HepG2 (cell line): ENCODE data around the gene MRPL38. TPM values are rescaled to one million over a fixed set of nuclear protein-coding genes. Genes with fewer than 3 reads are reported as not detected.

Experiments used
- ARNT2 ChIP-seq: sonication (generic); formaldehyde crosslinking; IDR thresholded peaks from 2 replicates; pipeline ENCODE4 v1.8.0; 2022; ENCODE audit warnings: mild to moderate bottlenecking, low read depth, missing genetic modification reagents, moderate library complexity
- ATF1 ChIP-seq: IDR thresholded peaks from 2 replicates; pipeline ENCODE4 v1.6.1; 2016; ENCODE audit warnings: mild to moderate bottlenecking, control low read depth
- CTCF ChIP-seq: sonication (generic); formaldehyde crosslinking; IDR thresholded peaks from 2 replicates; pipeline ENCODE4 v1.5.0; 2020; ENCODE audit warnings: mild to moderate bottlenecking, missing genetic modification reagents, moderate library complexity
- DPF2 ChIP-seq: sonication (generic); formaldehyde crosslinking; IDR thresholded peaks from 2 replicates; pipeline ENCODE4 v1.4.0; 2020; ENCODE audit warnings: mild to moderate bottlenecking, low read depth, missing genetic modification reagents, borderline replicate concordance
- ESRRA ChIP-seq: sonication (generic); formaldehyde crosslinking; IDR thresholded peaks from 2 replicates; pipeline ENCODE4 v1.5.1; 2020; ENCODE audit warnings: mild to moderate bottlenecking, low read depth, missing genetic modification reagents
- HMG20B ChIP-seq: conservative IDR thresholded peaks from 2 replicates; pipeline ENCODE4 v1.6.1; 2016; ENCODE audit warnings: missing genetic modification reagents, missing compliant biosample characterization
- IKZF5 ChIP-seq: IDR thresholded peaks from 2 replicates; pipeline ENCODE4 v1.6.1; 2018; ENCODE audit warnings: missing genetic modification reagents, mild to moderate bottlenecking, missing compliant biosample characterization
- MLXIP ChIP-seq: sonication (generic); formaldehyde crosslinking; IDR thresholded peaks from 2 replicates; pipeline ENCODE4 v1.9.0; 2021; ENCODE audit warnings: missing genetic modification reagents, borderline replicate concordance
- NR2F6 ChIP-seq, 2 experiments: IDR thresholded peaks; 2 replicates each; pipeline ENCODE4 v1.6.1; 2016; ENCODE audit warnings: antibody characterized with exemption in 1 of 2, mild to moderate bottlenecking in 1 of 2
- PAXIP1 ChIP-seq: sonication (generic); formaldehyde crosslinking; conservative IDR thresholded peaks from 2 replicates; pipeline ENCODE4 v1.4.0; 2020; ENCODE audit warnings: mild to moderate bottlenecking, missing genetic modification reagents, moderate library complexity
- PITX1 ChIP-seq: sonication (generic); formaldehyde crosslinking; IDR thresholded peaks from 2 replicates; pipeline ENCODE4 v1.5.1; 2020; ENCODE audit warnings: mild to moderate bottlenecking, missing genetic modification reagents
- RXRB ChIP-seq: IDR thresholded peaks from 2 replicates; pipeline ENCODE4 v1.6.1; 2016; ENCODE audit warnings: borderline replicate concordance, missing genetic modification reagents, missing compliant biosample characterization
- SPEN ChIP-seq: sonication (generic); formaldehyde crosslinking; IDR thresholded peaks from 2 replicates; pipeline ENCODE4 v1.5.1; 2020; ENCODE audit warnings: low read depth, mild to moderate bottlenecking, missing genetic modification reagents
- TBP ChIP-seq: sonication (generic); formaldehyde crosslinking; IDR thresholded peaks from 2 replicates; pipeline ENCODE4 v1.5.0; 2020; ENCODE audit warnings: missing genetic modification reagents
- YY1 ChIP-seq: IDR thresholded peaks from 2 replicates; pipeline ENCODE4 v1.6.1; 2011; ENCODE audit warnings: low read length, low read depth, moderate library complexity, mild to moderate bottlenecking; ENCODE audit not compliant: insufficient read depth, insufficient replicate concordance
- ZFP36 ChIP-seq: fragments of 150-350 bp; IDR thresholded peaks from 2 replicates; pipeline ENCODE4 v1.6.1; 2018; ENCODE audit warnings: borderline replicate concordance, low read length, low read depth; ENCODE audit not compliant: partially characterized antibody
- ZNF430 ChIP-seq: sonication (generic); formaldehyde crosslinking; IDR thresholded peaks from 2 replicates; pipeline ENCODE4 v1.9.0; 2021; ENCODE audit warnings: mild to moderate bottlenecking, missing genetic modification reagents
- ZNF451 ChIP-seq: sonication (generic); formaldehyde crosslinking; IDR thresholded peaks from 2 replicates; pipeline ENCODE4 v1.5.0; 2020; ENCODE audit warnings: mild to moderate bottlenecking, missing genetic modification reagents
- ZNF563 ChIP-seq: sonication (generic); formaldehyde crosslinking; IDR thresholded peaks from 2 replicates; pipeline ENCODE4 v1.8.0; 2022; ENCODE audit warnings: mild to moderate bottlenecking, moderate library complexity, missing genetic modification reagents
- ZNF724P ChIP-seq: sonication (generic); formaldehyde crosslinking; IDR thresholded peaks from 2 replicates; pipeline ENCODE4 v1.8.0; 2022; ENCODE audit warnings: missing genetic modification reagents, borderline replicate concordance
- polyA plus RNA-seq, 8 experiments: library from polyadenylated mRNA; depleted of rRNA in 3 of 8; stranded (reverse) in 7 of 8; unstranded in 1 of 8; fragments of >200 nt; fragmentation: Illumina TruSeq in 4 of 8; extraction: Trizol in 4 of 8; gene quantifications; 2 replicates each; pipeline versions ENCODE4 v1.2.1 to v1.2.3, GENCODE V29; 2011 to 2016; ENCODE audit warnings: low read depth in 4 of 8, missing spikeins in 1 of 8, mixed read lengths in 1 of 8; ENCODE audit not compliant: insufficient read depth in 1 of 8
- total RNA-seq, 5 experiments: library from RNA; depleted of rRNA; stranded (reverse); fragments of >200 nt; fragmentation: Illumina TruSeq; extraction: Trizol; gene quantifications; 2 replicates each; pipeline ENCODE4 v1.2.3, GENCODE V29; 2016; ENCODE audit warnings: low read depth in 1 of 5

Gene MRPL38
- total and polyA plus RNA-seq, 2 of the 13 experiments (the other 11 are each of a cell fraction or from before 2014, with no cell fraction given), result 83.7 to 125 TPM

GRCh38 chr17:75914643-75915267, 10.1 kb upstream of the MRPL38 start (continued):
- 0 out of 2 replicates have a peak, but pooled peaks have one; percentile 13 for TF ChIP-seq RXRB
- peak; percentile 41 for TF ChIP-seq YY1
- no peak for TF ChIP-seq SPEN
- TF ChIP-seq ZNF724P (CRISPR knock-in tag), result no peak
- TF ChIP-seq PAXIP1, result no peak
- TF ChIP-seq ESRRA (CRISPR knock-in tag), result peak; percentile 50; the same call in 1 of the 2 replicates
- no peak for TF ChIP-seq ZNF430 (CRISPR knock-in tag)
- TF ChIP-seq ATF1 (CRISPR knock-in tag), result no peak
- no peak for TF ChIP-seq ZNF451 (CRISPR knock-in tag)
- TF ChIP-seq MLXIP (CRISPR knock-in tag), result no peak
- TF ChIP-seq CTCF (CRISPR knock-in tag), result peak; percentile 60
- no peak for TF ChIP-seq ARNT2
- no peak for TF ChIP-seq DPF2
- no peak for TF ChIP-seq ZNF563
- TF ChIP-seq PITX1, result no peak
- TF ChIP-seq HMG20B (CRISPR knock-in tag), result no peak
- no peak for TF ChIP-seq IKZF5
- no peak for TF ChIP-seq TBP
- no peak for TF ChIP-seq ZFP36
- TF ChIP-seq NR2F6 (IDR thresholded peaks at IDR 0.05), result 0 out of 2 replicates have a peak, but pooled peaks have one; percentile 20
- TF ChIP-seq NR2F6 (CRISPR knock-in tag; IDR thresholded peaks at IDR 0.05), result peak; percentile 30; the same call in 1 of the 2 replicates
